NCI-H146 (cell line): ENCODE results near the gene NLRP9.

Experiments used
- DNase-seq: peaks from one replicate; lab custom pipeline; 2025; lab: John Stamatoyannopoulos, UW

Gene NLRP9

DNA sequence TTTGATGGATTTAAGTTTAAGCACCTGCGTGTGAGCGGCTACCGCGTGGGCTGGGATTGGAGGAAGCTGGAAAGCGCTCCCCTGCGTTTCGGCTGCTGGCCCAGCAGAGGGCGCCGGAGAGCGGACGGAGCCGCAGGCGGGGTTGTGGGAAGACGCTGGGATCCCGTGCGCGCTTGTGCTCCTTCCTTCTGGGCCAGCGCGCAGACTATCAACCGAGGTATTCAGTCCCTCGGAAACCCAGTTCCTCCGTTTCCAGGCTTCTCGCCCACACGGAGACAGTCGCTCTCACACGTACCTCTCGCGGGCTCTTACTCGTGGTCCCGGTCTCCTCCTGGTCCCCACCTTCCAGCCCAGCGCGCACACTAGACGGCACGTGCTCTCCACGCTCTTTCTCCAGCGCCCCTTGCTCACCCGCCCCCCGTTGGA is 34.4 kb downstream of the NLRP9 start:
- DNase-seq = no peak

DNA sequence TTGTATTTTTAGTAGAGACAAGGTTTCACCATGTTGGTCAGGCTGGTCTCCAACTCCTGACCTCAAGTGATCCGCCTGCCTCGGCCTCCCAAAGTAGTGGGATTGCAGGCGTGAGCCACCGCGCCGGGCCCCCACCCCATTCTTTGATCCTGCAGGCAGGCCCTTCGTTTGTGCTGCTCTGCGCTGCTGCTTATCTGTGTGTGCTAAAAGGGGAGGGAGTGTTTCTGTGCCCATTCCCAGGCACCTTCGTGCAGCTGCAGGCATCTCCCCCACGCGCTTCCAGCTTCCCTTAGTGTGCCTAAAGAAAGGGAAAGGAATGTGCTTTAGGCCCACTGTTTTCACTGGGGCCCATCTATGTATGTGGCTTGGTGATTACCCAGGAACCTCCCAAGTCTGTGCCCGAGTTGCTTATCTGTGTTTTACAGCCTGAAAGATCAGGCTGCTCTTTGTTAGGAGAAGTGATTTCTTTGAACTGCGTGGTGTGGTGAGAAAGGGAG is 36.0 kb downstream of the NLRP9 start:
- DNase-seq = no peak

DNA sequence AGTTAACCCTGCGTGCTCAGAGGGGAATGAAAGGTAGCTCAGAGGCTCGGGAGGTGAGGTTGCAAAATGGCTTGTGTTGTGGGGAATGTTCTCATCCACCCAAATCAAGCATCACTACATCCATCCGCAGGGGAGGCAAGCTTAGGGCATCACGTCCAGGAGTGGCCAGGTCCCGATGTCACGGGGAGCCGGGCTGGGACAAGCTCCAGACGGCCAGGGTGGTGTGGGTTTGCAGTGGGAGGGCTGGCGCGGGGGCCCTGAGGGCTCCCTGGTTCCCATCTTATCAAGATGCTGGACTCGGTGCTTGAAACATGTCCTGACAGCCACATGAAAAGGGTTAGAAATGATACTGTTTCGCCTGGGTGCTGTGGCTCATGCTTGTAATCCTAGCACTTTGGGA is 37.4 kb downstream of the NLRP9 start:
- no peak for DNase-seq

DNA sequence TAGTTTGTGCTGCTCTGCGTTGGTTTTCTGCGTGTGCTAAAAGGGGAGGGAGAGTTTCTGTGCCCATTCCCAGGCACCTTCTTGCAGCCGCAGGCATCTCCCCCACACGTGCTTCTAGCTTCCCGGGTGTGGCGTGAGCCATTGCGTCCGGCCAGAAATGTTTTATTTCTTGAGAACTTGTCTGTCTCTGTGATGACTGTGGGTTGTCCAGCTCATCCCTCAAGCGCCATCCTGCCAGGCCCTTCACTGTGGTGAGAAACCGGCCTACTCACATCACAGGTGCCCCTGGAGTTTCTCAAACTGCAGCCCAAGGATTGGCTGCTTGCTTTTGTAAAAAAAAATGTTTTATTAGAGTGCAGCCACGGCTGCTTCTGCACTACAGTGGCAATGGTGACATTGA is 39.0 kb downstream of the NLRP9 start:
- no peak for DNase-seq

DNA sequence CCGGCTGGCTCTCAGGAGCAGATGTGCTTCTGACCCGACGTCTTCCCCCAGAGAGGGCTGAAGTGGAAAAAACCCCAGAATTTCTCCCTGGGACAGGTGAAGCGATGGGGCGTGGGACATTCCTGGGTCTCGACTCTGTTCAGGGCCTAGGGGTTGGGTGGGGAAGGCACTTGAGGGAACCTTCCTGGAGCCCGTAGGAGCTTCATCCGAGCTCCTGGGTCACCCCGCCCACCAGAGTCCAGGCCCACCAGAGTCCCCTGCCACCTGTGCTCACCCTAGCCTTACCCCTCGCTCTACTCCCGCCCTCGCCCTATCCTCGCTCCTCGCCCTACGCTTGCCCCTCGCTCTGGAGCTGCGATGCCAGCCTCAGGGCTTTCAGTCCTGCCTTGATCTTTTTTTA is 39.9 kb downstream of the NLRP9 start:
- no peak for DNase-seq

DNA sequence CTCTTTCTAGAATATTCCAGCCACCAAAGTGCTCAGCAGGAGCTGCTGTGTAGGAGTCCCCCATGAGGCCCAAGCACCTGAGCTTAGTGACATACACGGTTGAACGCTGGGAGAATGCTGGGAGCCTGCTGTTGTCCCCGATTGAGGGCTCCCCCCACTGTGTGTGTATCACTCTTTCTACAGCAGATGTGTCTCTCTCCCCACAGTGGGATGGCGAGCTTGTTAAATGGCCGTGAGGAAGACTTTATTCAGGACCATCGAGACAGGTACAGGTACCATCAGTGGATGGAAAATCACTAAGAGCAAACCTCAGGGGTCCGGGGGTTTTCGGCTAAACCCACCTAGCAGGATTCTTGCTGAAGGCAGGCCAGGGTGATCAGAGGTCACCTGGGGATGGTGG is 40.5 kb downstream of the NLRP9 start:
- DNase-seq = no peak

DNA sequence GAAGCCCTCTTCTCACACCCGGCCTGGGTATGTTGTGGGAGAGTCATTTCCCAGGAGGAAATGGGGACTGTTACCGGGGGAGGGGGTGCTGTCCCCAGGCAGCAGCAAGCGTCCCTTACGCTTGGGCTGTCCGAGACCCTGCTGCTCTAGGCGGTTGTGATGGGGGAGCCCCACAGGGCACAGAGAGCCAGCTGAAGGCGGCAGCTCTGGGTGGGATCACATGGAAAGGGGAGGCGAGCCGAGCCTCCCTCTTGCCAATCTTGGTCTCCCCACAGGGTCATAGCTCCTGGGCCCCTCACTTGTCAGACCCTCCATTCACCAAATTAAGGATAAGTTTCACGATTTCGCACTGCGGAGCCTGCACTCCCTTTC is 41.1 kb downstream of the NLRP9 start:
- no peak for DNase-seq

DNA sequence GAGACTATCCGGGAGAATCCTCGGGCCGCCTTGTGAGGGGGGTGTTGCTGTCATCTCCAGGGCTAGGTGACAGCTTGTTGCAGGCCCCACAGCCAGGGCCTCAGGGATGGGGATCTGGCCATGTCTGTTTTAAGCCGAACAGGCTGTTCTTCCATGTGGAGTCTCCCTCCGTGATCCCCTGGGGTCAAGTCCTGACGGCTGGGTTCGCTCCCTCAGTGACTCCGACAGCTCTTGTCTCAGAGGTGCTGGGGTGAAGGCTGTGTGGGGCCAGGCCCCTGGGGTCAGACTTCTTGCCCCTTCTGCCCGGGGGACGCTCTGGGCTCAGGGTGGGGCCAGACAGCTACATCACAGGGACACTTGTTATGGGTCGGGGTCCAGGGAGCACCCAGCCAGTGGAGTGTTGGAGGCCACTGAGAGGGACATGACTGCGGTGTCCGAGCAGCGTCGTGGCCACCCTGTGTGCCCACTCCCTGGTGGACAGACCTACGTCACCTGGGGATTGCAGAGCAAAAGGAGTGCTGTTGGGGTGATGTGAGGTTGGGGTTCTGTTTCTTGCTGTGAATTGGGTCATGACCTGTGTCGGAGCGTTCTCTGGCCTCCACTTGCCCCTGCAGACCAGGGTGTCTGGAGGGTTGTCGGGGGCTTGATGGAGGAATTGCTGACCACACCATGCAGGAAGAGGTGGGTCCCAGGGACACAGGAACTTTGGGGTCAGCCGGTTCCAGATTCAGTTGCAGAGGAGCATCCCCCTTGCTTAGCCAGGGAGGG is 41.7 kb downstream of the NLRP9 start:
- no peak for DNase-seq

DNA sequence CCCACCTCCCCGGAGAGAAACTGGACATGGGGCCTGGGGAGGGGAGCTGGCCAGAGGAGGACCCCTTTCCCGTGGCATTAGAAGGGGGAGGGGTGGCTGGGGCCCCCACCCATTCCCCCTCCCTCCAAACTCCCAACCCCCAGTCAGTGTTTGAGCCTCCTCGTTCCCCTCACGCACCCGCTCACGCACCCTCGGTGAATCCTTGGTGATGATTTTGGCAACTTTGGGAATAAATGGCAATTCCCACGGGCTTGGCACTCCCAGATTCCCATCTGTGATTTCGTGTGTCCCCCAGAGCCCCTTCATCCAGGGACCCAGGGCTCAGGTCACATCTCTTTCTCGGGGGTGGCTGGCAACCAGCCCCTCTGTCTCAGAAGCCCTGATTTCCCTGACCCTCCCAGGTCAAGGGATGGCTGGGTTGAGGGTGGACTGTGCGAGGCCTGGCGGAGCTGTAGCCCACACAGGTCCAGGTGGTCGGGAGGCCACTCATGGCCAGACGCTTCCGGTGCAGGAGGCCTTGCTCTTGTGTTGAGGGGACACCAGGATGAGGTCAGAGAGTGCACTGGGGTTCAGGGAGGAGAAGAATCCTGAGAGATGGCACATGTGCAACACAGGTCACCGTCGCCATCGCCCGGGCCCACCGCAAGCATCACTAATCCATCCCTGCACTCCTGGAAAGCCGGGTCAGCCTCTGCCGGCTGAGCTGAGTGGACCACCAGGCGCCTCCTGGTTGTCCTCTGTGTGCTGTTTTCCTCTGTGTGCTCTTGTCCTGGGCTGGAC is 42.5 kb downstream of the NLRP9 start:
- DNase-seq = no peak

DNA sequence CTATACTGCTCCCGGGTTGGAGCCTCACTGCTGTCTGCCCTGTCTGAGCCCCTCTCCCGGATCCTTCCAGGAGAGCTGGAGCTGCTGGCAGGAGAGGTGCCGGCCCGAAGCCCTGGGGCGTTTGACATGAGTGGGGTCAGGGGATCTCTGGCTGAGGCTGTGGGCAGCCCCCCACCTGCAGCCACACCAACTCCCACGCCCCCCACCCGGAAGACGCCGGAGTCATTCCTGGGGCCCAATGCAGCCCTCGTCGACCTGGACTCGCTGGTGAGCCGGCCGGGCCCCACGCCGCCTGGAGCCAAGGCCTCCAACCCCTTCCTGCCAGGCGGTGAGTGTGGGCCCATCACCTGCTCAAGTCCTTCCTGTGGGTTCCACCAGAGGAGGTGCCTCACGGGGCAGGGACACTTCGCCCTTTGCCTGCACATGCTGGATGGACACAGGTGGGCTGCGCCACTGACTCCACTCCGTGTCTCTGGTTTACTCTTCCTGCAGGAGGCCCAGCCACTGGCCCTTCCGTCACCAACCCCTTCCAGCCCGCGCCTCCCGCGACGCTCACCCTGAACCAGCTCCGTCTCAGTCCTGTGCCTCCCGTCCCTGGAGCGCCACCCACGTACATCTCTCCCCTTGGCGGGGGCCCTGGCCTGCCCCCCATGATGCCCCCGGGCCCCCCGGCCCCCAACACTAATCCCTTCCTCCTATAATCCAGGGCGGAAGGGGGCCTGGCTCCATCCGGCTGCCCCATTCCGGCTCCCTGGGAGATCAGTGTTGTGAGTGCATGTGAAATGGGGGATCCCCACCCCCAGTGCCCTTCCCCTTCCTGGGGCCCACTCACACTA is 43.3 kb downstream of the NLRP9 start:
- no peak for DNase-seq

DNA sequence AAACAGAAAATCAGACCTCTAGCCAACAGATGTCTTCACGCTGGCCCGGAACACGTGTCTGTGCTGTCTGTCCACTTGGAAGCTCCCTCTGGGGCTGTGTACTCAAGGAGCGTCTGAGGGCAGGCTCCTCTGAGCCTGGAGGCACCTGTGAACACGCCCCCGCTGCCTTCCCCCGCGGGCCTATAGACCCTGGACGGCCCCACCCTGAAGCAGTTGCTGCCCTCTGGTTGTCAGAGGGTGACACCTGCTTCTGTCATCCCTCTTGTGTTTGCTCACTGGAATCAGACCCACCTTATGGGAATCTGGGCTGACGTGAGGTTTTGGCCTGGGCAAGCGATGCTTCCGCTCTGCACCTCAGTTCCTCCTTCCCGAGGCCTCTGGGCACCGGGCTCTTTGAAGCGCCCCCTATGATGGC is 44.0 kb downstream of the NLRP9 start:
- DNase-seq = no peak

DNA sequence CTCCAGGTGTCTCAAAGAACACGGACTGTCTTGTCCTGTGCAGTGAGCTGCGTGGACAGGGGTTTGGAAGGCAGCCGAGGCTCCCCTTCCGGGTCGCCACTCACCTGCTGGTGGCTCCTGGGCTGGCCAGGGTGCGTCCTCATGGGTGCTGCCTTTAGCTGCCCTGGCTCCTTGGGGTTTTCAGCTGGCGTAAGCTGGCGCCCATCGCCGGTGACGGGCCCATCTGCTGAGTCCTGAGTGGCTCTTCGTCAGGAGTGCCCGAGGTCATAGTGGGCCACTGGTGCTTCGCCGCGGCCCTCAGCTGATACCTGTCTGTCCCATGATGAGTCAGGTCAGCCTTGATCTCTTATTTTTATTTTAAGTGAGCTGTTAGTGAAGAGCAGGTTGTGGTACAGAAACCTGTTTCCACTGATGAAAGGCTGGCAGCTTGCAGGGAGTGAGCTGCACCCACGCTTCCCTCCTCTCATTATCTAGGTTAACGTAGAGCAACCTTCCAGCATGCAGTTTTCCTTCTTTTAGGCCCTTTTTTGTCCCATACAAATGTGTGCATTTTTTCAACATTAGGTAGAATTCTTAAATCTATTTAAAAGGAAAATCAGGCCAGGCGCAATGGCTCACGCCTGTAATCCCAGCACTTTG is 44.7 kb downstream of the NLRP9 start:
- no peak for DNase-seq

DNA sequence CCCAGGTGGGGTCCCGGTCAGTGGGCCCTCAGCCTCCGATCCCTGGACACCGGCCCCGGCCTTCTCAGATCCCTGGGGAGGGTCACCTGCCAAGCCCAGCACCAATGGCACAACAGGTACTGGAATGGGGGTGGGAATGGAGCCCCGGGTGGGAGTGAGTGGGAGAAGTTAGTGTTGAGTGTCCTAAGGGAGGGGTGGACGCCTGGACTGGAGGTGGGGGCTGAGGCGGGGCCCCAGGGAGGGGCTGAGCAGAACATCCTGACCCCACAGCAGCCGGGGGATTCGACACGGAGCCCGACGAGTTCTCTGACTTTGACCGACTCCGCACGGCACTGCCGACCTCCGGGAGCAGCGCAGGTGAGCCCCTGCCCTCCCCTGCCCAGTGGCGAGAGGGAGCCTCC is 45.5 kb downstream of the NLRP9 start:
- no peak for DNase-seq

DNA sequence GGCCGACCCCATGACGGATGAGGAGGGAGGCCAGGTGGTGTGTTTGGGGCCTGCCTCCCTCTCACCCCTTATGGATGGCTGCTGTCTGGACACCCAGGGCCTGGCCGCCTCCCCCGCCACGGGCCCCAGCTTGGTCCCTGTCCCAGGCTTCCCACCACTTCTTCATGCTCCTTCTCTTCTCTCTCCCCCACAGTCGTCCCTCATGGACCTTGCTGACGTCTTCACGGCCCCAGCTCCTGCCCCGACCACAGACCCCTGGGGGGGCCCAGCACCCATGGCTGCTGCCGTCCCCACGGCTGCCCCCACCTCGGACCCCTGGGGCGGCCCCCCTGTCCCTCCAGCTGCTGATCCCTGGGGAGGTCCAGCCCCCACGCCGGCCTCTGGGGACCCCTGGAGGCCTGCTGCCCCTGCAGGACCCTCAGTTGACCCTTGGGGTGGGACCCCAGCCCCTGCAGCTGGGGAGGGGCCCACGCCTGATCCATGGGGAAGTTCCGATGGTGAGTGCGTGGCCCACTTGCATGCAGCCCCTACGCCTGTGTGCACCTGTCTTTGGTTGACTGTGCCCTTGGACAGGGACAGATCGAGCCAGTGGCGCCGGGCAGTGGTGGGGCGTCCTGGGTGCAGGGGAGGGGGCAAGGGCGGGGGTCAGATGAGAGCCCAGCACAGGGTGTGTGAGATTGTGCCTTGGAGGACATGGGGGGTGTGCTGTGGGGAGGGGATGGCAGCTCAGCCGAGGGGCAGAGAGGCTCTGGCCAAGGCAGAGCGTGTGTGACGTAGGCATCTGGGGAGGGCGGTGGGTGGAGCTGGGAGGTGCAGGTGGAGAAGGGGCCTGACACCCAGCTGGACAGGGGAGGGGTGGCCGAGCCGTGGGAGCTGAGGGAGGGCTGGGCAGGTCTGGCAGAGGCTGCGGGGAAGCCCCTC is 46.4 kb downstream of the NLRP9 start:
- DNase-seq = no peak

DNA sequence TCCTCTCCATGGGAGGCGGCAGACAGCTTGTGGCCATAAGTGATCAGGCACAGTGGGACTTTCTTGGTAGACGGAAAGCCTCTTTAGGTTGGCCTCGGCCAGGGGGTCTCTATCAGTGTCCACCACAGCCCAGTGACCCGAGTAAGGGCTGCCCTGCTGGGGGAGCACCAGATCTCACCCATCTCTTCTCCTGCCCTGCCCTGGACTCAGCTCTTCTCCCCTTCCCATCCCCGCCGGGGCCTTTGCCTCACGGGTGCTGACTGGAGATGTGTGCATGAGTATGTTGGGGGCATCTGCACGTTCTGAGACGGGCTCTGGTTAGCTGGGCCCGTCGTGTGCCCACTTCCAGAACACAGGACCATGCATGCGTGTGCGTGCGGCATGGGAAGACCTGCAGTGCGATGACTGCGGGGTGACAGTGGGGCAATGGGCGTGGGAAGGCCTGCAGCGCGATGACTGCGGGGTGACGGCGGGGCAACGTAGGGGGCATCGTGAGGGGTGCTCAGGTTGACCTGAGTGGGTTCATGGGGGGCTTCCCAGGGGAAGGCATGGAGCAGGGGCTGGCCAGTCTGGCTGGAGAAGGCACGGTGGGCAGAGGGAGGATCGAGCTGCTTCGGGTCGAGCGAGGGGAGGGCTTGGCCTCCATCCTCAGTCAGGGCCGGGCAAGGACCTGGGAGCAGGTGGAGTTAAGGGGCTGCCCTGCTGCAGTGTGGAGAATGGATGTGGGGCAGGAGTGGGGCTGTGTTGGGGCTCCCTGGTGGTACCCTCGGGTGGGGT is 47.2 kb downstream of the NLRP9 start:
- no peak for DNase-seq

DNA sequence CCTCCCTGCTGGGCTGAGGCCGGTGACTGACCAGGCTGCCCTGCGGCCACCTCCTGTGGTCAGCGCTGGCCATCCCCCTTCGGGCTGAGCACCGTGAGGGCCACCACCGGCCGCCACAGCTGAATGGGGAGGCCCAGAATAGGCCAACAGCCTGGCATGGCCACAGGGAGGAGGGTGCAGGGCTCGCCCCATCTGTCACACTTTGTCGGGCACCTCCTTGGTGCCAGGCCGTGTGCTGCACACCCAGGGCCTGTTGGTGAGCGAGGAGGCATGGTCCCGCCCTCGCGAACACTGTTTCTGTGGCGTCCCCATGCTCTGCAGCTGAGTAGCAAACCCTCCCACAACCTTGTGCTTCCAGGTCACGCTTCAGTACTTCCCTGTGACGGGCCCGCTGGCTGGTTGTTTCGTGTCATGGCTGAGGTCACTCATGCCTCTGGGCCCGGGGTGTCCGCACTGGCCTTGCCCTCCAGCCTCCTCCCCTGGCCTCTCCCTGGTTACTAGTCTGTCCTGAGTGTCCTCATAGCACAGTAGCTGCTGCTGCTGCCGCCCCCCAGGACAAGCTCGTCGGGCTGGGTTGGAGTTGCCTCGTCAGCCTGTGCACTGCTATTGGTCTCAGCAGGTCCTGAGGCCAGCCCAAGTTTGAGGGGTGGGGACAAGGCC is 48.0 kb downstream of the NLRP9 start:
- DNase-seq = no peak

DNA sequence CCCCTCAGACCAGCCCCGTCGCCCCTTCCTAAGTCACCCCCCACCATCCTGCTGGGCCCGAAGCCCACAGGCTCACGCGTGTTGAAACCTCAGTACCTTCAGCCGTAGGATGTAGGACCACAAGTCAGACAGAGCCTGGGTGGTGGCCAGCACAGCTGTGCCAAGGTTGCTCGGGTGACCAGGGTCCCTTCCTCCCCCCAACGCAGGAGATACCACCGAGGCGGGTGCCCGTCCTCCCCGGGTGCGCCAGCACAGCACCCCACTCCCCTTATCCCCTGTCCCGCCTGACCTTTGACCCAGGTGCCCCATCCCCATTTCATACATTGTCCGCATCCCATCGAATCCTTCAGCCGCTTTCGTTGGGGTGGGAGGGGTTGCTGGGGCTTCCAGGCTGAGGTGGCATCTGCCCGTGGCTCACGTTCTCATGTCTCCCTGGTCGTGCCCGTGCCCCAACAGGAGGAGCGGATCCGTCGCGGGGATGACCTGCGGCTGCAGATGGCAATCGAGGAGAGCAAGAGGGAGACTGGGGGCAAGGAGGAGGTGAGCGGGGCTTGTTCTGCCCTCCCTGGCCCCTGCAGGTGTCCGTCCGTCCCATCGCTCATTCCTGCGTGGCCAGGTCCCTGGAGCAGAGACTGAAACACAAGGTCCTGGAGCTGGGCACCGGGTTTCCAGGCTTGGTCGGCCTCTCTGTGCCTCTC is 48.6 kb downstream of the NLRP9 start:
- DNase-seq = no peak

DNA sequence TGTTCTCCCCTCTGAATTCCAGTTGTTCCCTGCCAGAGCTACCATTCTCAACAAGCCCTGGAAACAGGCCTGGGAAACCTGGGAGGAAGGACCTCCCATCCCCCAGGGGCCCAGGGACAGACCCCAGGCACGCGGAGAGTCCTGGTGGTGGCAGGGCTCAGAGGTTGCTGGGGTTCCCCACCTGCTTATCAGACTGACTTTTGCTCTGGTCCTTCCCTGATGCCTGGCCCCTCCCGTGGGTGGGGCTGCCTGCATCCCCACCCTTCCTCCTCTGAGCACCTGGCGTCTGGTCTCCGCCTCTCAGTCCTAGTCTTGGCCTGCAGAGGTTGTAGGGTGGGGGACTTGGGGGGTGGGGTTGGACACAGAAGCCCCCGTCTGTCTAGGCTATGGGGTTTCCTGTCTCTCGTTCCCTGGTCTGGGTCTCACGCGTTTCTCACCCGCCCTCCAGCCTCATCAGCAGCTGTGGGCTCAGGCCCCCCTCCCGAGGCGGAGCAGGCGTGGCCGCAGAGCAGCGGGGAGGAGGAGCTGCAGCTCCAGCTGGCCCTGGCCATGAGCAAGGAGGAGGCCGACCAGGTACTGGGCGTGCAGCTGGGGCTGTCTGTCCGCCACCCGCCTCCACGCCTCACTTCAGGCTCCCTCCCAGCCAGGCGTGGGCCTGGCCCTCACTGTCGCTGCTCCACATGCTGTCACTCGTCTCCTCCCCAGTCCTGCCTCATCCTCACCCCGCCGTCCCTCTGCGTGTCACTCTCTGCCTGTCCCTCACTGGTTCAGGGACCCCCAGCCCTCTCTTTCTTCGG is 49.6 kb downstream of the NLRP9 start:
- peak; percentile 76 for DNase-seq
